Measurements from ENCODE around the gene PSMA2. TPM values are rescaled to one million over a fixed set of nuclear protein-coding genes. Genes with fewer than 3 reads are reported as not detected.

The PSMA2 gene
- total RNA-seq, 2 donors from 2014 or later = 50.7 to 61.8 TPM

DNA sequence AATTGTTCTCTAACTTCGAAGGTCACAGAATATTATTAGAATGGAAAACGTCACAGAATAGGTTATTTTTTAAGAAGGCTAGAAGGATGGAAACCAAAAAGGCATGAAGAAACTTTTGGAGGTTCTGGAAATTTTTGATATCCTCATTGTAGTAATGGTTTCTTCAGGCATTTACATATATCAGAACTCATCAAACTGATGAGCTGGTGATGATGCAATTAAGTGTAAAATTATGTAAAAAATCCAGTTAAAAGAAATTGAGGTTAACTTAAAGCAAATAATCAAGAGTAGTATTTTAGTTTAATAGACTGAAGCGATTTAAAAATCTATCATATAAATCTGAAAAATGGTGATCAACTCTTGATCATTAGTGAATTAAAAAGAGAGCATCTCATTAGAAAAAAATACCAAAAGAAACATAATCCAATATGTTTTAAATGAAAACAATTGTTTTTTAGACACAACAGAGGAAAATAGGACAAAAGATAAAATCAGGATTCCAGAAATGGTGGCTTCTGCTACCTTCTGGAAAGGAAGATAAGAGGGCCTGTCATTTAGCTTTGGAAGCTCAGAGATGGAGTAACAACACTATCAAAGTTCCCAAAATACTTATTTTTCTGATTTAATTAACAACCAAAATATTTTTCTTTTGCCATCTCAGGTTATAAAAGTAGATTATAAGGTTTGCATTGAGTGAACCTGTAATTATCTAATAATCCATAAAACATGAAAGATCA, 9.8 kb downstream of the PSMA2 start:
- no peaks in the 10 kb centered on the region for H3K4me1 ChIP-seq
- peaks cover 87% of the 10 kb centered on the region for H3K36me3 ChIP-seq
- TF ChIP-seq, protein P1, sequence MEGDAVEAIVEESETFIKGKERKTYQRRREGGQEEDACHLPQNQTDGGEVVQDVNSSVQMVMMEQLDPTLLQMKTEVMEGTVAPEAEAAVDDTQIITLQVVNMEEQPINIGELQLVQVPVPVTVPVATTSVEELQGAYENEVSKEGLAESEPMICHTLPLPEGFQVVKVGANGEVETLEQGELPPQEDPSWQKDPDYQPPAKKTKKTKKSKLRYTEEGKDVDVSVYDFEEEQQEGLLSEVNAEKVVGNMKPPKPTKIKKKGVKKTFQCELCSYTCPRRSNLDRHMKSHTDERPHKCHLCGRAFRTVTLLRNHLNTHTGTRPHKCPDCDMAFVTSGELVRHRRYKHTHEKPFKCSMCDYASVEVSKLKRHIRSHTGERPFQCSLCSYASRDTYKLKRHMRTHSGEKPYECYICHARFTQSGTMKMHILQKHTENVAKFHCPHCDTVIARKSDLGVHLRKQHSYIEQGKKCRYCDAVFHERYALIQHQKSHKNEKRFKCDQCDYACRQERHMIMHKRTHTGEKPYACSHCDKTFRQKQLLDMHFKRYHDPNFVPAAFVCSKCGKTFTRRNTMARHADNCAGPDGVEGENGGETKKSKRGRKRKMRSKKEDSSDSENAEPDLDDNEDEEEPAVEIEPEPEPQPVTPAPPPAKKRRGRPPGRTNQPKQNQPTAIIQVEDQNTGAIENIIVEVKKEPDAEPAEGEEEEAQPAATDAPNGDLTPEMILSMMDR (IDR thresholded peaks at IDR 0.05) = no peak
- no peak for DNase-seq (ENCODE audit: low spot score)
- H3K4me3 ChIP-seq = no peak overlapping the region
- H3K27ac ChIP-seq = no peak overlapping the region
- H3K9me3 ChIP-seq = no peaks in the 10 kb centered on the region
- no peaks in the 10 kb centered on the region for H3K27me3 ChIP-seq

DNA sequence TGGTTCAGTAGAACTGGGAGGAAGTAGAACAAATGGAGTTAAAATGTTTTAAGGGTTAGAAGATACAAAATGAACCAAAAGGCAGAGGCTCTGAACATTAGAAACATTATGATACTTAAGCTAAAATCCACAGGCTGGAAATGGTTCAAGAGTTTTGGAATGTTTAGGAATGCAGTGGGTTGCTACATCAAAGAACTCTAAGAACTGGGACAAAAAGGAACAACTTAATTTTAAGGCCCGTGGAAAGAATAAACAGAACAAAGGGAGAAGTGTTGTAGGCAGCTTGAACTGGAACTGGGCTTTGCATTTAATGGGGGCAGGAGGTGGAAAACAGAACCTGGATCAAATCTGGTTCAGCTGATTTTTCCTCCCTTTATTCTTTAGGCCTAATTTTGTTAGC, 16.6 kb downstream of the PSMA2 start:
- TF ChIP-seq, protein P1 (IDR thresholded peaks at IDR 0.05) = no peak
- H3K4me1 ChIP-seq = peaks cover 0 to 15% of the 10 kb centered on the region in 2 donors
- H3K9me3 ChIP-seq = no peaks in the 10 kb centered on the region
- DNase-seq (ENCODE audit: low spot score) = no peak
- no peak overlapping the region for H3K4me3 ChIP-seq
- H3K27me3 ChIP-seq = no peaks in the 10 kb centered on the region
- no peak overlapping the region for H3K27ac ChIP-seq
- H3K36me3 ChIP-seq = peaks cover 43% of the 10 kb centered on the region

GRCh38 chr7:42914421-42915045, 17.4 kb downstream of the PSMA2 start:
- Histone ChIP-seq H3K4me1 (peaks cover 0 to 16% of the 10 kb centered on the region in 2 donors), H3K36me3 (peaks cover 35% of the 10 kb centered on the region), H3K27ac (no peak overlapping the region), H3K4me3 (no peak overlapping the region), H3K9me3 (no peaks in the 10 kb centered on the region), H3K27me3 (no peaks in the 10 kb centered on the region)
- TF ChIP-seq, protein P1 (IDR thresholded peaks at IDR 0.05) = no peak
- no peak for DNase-seq (ENCODE audit: low spot score)

DNA sequence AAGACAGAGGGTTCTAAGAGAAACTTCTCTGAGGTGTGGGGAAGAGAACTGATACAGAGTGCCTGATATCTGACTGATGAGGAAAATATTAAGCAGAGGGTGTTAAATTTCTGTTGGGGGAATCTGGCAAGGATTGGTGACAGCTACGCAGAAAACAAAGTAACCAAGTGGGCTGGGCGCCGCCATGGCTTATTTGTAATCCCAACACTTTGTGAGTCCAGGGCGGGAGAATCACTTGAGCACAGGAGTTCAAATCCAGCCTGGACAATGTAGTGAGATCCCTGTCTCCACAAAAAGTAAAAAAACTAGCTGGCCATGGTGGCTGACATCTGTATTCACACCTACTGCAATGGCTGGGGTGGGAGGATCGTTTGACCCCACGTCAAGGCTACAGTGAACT, 18.0 kb downstream of the PSMA2 start:
- Histone ChIP-seq H3K4me3 (no peak overlapping the region), H3K9me3 (no peaks in the 10 kb centered on the region), H3K27ac (no peak overlapping the region), H3K36me3 (peaks cover 29% of the 10 kb centered on the region), H3K4me1 (peaks cover 0 to 16% of the 10 kb centered on the region in 2 donors), H3K27me3 (no peaks in the 10 kb centered on the region)
- TF ChIP-seq, protein P1 (IDR thresholded peaks at IDR 0.05) = no peak
- DNase-seq (ENCODE audit: low spot score) = no peak

GRCh38 chr7:42913591-42913990, 18.4 kb downstream of the PSMA2 start:
- TF ChIP-seq, protein P1 (IDR thresholded peaks at IDR 0.05) = no peak
- H3K27ac ChIP-seq = no peak overlapping the region
- H3K9me3 ChIP-seq = no peaks in the 10 kb centered on the region
- peaks cover 0 to 16% of the 10 kb centered on the region in 2 donors for H3K4me1 ChIP-seq
- H3K4me3 ChIP-seq = no peak overlapping the region
- no peak for DNase-seq (ENCODE audit: low spot score)
- H3K27me3 ChIP-seq = no peaks in the 10 kb centered on the region
- H3K36me3 ChIP-seq = peaks cover 28% of the 10 kb centered on the region

Data from right atrium auricular region (tissue), 2 donors.